ENCODE results near the gene LDLRAD1.
"Not testable (repeated sequence)": the region's sequence is repeated elsewhere in the genome, so short reads cannot be mapped to it uniquely, and the experiment has no call there.

LDLRAD1 gene

GRCh38 chr1:53979712-53980450 is 38.1 kb downstream of the LDLRAD1 start:
- no peak for DNase-seq
- POLR2A ChIA-PET: no interaction called here
- H3K4me3 ChIP-seq (ENCODE audit: control insufficient read depth in 1 of 7, extremely low read depth in 1 of 7, insufficient read depth in 4 of 7, low read depth in 2 of 7, low read length in 6 of 7): no peak overlapping the region
- peaks cover 0 to 15% (median 11%) of the 10 kb centered on the region in 4 experiments for H3K4me1 ChIP-seq (ENCODE audit: control extremely low read depth in 1 of 4, control insufficient read depth in 4 of 4, insufficient read depth in 4 of 4, low read length in 3 of 4)
- 95% methylated on average over 10 of the region's 13 CpGs for WGBS (ENCODE audit: insufficient coverage)
- H3K36me3 ChIP-seq (ENCODE audit: control insufficient read depth in 4 of 4, insufficient read depth in 4 of 4, low read length in 3 of 4): no peaks in the 10 kb centered on the region
- H3K27me3 ChIP-seq (replicated peaks in 2 of 5; ENCODE audit: control insufficient read depth in 4 of 5, insufficient read depth in 5 of 5, low read length in 4 of 5): no peaks in the 10 kb centered on the region
- no peaks in the 10 kb centered on the region for H3K9me3 ChIP-seq (ENCODE audit: control extremely low read depth in 1 of 5, control insufficient read depth in 4 of 5, insufficient read depth in 2 of 5, low read depth in 1 of 5, low read length in 4 of 5)
- H3K27ac ChIP-seq (ENCODE audit: insufficient read depth in 1 of 2, low read depth in 1 of 2, low read length in 2 of 2, poor library complexity in 1 of 2, severe bottlenecking in 2 of 2): no peak overlapping the region
- CTCF ChIA-PET: interaction anchor here (1.4 kb wide), 1 partner anchor 21 kb away, joined by 3 read pairs; no protein-coding TSS in a partner anchor

- no peak for DNase-seq
- Histone ChIP-seq H3K4me3 (ENCODE audit: control insufficient read depth in 1 of 7, extremely low read depth in 1 of 7, insufficient read depth in 4 of 7, low read depth in 2 of 7, low read length in 6 of 7) (no peak overlapping the region), H3K9me3 (ENCODE audit: control extremely low read depth in 1 of 5, control insufficient read depth in 4 of 5, insufficient read depth in 2 of 5, low read depth in 1 of 5, low read length in 4 of 5) (no peaks in the 10 kb centered on the region), H3K27me3 (replicated peaks in 2 of 5; ENCODE audit: control insufficient read depth in 4 of 5, insufficient read depth in 5 of 5, low read length in 4 of 5) (no peaks in the 10 kb centered on the region), H3K4me1 (ENCODE audit: control extremely low read depth in 1 of 4, control insufficient read depth in 4 of 4, insufficient read depth in 4 of 4, low read length in 3 of 4) (peaks cover 0 to 8% (median 4%) of the 10 kb centered on the region in 4 experiments), H3K27ac (ENCODE audit: insufficient read depth in 1 of 2, low read depth in 1 of 2, low read length in 2 of 2, poor library complexity in 1 of 2, severe bottlenecking in 2 of 2) (no peak overlapping the region), H3K36me3 (ENCODE audit: control insufficient read depth in 4 of 4, insufficient read depth in 4 of 4, low read length in 3 of 4) (peaks cover 0 to 1% (median 0%) of the 10 kb centered on the region in 4 experiments)
- ChIA-PET POLR2A (no interaction called here), CTCF (interaction anchor here (1.0 kb wide), 1 partner anchor 17 kb away, joined by 3 read pairs; no protein-coding TSS in a partner anchor)
- WGBS (ENCODE audit: insufficient coverage): 100% methylated on average over 3 of the region's 7 CpGs
These were observed 42.1 kb downstream of the LDLRAD1 start for GRCh38 chr1:53975861-53976260.

GRCh38 chr1:53971718-53972117 is 46.3 kb downstream of the LDLRAD1 start:
- Histone ChIP-seq H3K4me3 (ENCODE audit: control insufficient read depth in 1 of 7, extremely low read depth in 1 of 7, insufficient read depth in 4 of 7, low read depth in 2 of 7, low read length in 6 of 7) (no peak overlapping the region), H3K27me3 (replicated peaks in 2 of 5; ENCODE audit: control insufficient read depth in 4 of 5, insufficient read depth in 5 of 5, low read length in 4 of 5) (no peaks in the 10 kb centered on the region), H3K36me3 (ENCODE audit: control insufficient read depth in 4 of 4, insufficient read depth in 4 of 4, low read length in 3 of 4) (peaks cover 4 to 25% (median 13%) of the 10 kb centered on the region in 4 experiments), H3K27ac (ENCODE audit: insufficient read depth in 1 of 2, low read depth in 1 of 2, low read length in 2 of 2, poor library complexity in 1 of 2, severe bottlenecking in 2 of 2) (no peak overlapping the region), H3K9me3 (ENCODE audit: control extremely low read depth in 1 of 5, control insufficient read depth in 4 of 5, insufficient read depth in 2 of 5, low read depth in 1 of 5, low read length in 4 of 5) (no peaks in the 10 kb centered on the region), H3K4me1 (ENCODE audit: control extremely low read depth in 1 of 4, control insufficient read depth in 4 of 4, insufficient read depth in 4 of 4, low read length in 3 of 4) (peaks cover 0 to 7% (median 4%) of the 10 kb centered on the region in 4 experiments)
- WGBS (ENCODE audit: insufficient coverage): 80% methylated on average over 2 of the region's 2 CpGs
- ChIA-PET POLR2A (no interaction called here), CTCF (interaction anchor here (0.9 kb wide), 1 partner anchor 111 kb away, joined by 3 read pairs; no protein-coding TSS in a partner anchor)
- DNase-seq: no peak

DNA sequence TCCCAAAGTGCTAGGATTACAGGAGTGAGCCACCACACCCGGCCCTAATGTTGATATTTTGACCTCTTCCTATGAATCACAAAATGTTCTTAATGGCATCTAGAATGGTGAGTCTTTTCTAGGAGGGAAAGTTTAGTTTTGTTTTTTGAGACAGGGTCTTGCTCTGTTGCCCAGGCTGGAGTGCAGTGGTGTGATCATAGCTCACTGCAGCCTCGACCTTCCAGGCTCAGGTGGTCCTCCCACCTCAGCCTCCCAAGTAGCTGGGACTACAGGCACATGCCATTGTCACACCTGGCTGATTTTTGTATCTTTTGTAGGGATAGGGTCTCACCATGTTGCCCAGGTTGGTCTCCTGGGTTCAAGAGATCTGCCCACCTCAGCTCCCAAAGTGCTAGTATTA is 48.7 kb downstream of the LDLRAD1 start:
- H3K4me3 ChIP-seq (ENCODE audit: control insufficient read depth in 1 of 7, extremely low read depth in 1 of 7, insufficient read depth in 4 of 7, low read depth in 2 of 7, low read length in 6 of 7); H3K27me3 ChIP-seq (replicated peaks in 2 of 5; ENCODE audit: control insufficient read depth in 4 of 5, insufficient read depth in 5 of 5, low read length in 4 of 5); DNase-seq; H3K4me1 ChIP-seq (ENCODE audit: control extremely low read depth in 1 of 4, control insufficient read depth in 4 of 4, insufficient read depth in 4 of 4, low read length in 3 of 4); H3K9me3 ChIP-seq (ENCODE audit: control extremely low read depth in 1 of 5, control insufficient read depth in 4 of 5, insufficient read depth in 2 of 5, low read depth in 1 of 5, low read length in 4 of 5); H3K27ac ChIP-seq (ENCODE audit: insufficient read depth in 1 of 2, low read depth in 1 of 2, low read length in 2 of 2, poor library complexity in 1 of 2, severe bottlenecking in 2 of 2); POLR2A ChIA-PET: not testable (repeated sequence)
- 80% methylated on average over 1 of the region's 2 CpGs for WGBS (ENCODE audit: insufficient coverage)
- CTCF ChIA-PET: interaction anchor here (1.2 to 1.4 kb wide), 3 partner anchors 10 to 109 kb away, joined by 3 to 7 read pairs (median 5); no protein-coding TSS in a partner anchor
- H3K36me3 ChIP-seq (ENCODE audit: control insufficient read depth in 4 of 4, insufficient read depth in 4 of 4, low read length in 3 of 4): peaks cover 4 to 32% (median 19%) of the 10 kb centered on the region in 4 experiments

DNA sequence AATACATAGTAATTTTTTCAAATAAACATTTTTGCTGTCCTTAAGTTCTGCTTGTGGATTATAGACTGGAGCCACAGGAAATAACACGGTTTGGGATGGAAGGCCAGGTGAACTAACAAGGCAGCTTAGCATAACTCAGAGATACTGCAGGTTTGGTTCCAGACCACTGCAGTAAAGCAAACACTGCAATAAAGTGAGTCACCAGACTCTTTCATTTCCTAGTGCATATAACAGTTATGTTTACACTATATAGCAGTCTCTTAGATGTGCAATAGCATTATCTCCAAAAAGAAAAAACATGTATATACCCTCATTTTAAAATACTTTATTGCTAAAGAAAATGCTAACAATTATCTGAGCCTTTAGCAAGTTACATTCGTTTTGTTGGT is 49.9 kb downstream of the LDLRAD1 start:
- no peak overlapping the region for H3K27ac ChIP-seq (ENCODE audit: insufficient read depth in 1 of 2, low read depth in 1 of 2, low read length in 2 of 2, poor library complexity in 1 of 2, severe bottlenecking in 2 of 2)
- H3K27me3 ChIP-seq (replicated peaks in 2 of 5; ENCODE audit: control insufficient read depth in 4 of 5, insufficient read depth in 5 of 5, low read length in 4 of 5): no peaks in the 10 kb centered on the region
- no peak for DNase-seq
- H3K4me3 ChIP-seq (ENCODE audit: control insufficient read depth in 1 of 7, extremely low read depth in 1 of 7, insufficient read depth in 4 of 7, low read depth in 2 of 7, low read length in 6 of 7): no peak overlapping the region
- ChIA-PET POLR2A (no interaction called here), CTCF (interaction anchor here (1.0 kb wide), 1 partner anchor 96 kb away, joined by 3 read pairs; no protein-coding TSS in a partner anchor)
- peaks cover 4 to 43% (median 21%) of the 10 kb centered on the region in 4 experiments for H3K36me3 ChIP-seq (ENCODE audit: control insufficient read depth in 4 of 4, insufficient read depth in 4 of 4, low read length in 3 of 4)
- WGBS (ENCODE audit: insufficient coverage): 100% methylated on average over 2 of the region's 2 CpGs
- H3K9me3 ChIP-seq (ENCODE audit: control extremely low read depth in 1 of 5, control insufficient read depth in 4 of 5, insufficient read depth in 2 of 5, low read depth in 1 of 5, low read length in 4 of 5): no peaks in the 10 kb centered on the region
- peaks cover 0 to 4% (median 0%) of the 10 kb centered on the region in 4 experiments for H3K4me1 ChIP-seq (ENCODE audit: control extremely low read depth in 1 of 4, control insufficient read depth in 4 of 4, insufficient read depth in 4 of 4, low read length in 3 of 4)

- ChIA-PET CTCF (interaction anchor here (1.0 kb wide), 1 partner anchor 95 kb away, joined by 3 read pairs; no protein-coding TSS in a partner anchor), POLR2A (no interaction called here)
- H3K4me1 ChIP-seq (ENCODE audit: control extremely low read depth in 1 of 4, control insufficient read depth in 4 of 4, insufficient read depth in 4 of 4, low read length in 3 of 4): peaks cover 0 to 4% (median 0%) of the 10 kb centered on the region in 4 experiments
- H3K36me3 ChIP-seq (ENCODE audit: control insufficient read depth in 4 of 4, insufficient read depth in 4 of 4, low read length in 3 of 4): peaks cover 4 to 48% (median 27%) of the 10 kb centered on the region in 4 experiments
- WGBS (ENCODE audit: insufficient coverage): 93% methylated on average over 6 of the region's 7 CpGs
- H3K27me3 ChIP-seq (replicated peaks in 2 of 5; ENCODE audit: control insufficient read depth in 4 of 5, insufficient read depth in 5 of 5, low read length in 4 of 5): no peaks in the 10 kb centered on the region
- H3K4me3 ChIP-seq (ENCODE audit: control insufficient read depth in 1 of 7, extremely low read depth in 1 of 7, insufficient read depth in 4 of 7, low read depth in 2 of 7, low read length in 6 of 7): no peak overlapping the region
- H3K27ac ChIP-seq (ENCODE audit: insufficient read depth in 1 of 2, low read depth in 1 of 2, low read length in 2 of 2, poor library complexity in 1 of 2, severe bottlenecking in 2 of 2): no peak overlapping the region
- no peak for DNase-seq
- H3K9me3 ChIP-seq (ENCODE audit: control extremely low read depth in 1 of 5, control insufficient read depth in 4 of 5, insufficient read depth in 2 of 5, low read depth in 1 of 5, low read length in 4 of 5): no peaks in the 10 kb centered on the region
These were observed 50.4 kb downstream of the LDLRAD1 start for GRCh38 chr1:53967409-53968124.

DNA sequence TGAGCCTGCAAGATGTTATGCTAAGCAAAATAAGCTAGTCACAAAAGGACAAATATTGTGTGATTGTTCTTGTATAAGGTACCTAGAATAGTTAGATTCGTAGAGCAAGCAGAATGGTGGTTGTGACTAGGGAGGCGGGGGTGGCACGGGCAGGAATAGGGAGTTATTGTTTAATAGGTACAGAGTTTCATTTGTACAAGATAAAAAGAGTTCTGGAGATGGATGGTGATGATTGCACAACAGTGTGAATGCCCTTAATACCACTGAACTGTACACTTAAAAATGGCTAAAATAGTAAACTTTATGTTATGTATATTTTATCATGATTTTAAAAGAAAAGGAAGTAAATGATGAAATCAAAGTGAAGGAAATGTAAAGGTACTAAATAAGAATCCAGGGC is 51.2 kb downstream of the LDLRAD1 start:
- peaks cover 10 to 55% (median 34%) of the 10 kb centered on the region in 4 experiments for H3K36me3 ChIP-seq (ENCODE audit: control insufficient read depth in 4 of 4, insufficient read depth in 4 of 4, low read length in 3 of 4)
- POLR2A ChIA-PET: no interaction called here

More for the DNA sequence above, 51.2 kb downstream of the LDLRAD1 start:
- peaks cover 0 to 4% (median 0%) of the 10 kb centered on the region in 4 experiments for H3K4me1 ChIP-seq (ENCODE audit: control extremely low read depth in 1 of 4, control insufficient read depth in 4 of 4, insufficient read depth in 4 of 4, low read length in 3 of 4)
- no peaks in the 10 kb centered on the region for H3K9me3 ChIP-seq (ENCODE audit: control extremely low read depth in 1 of 5, control insufficient read depth in 4 of 5, insufficient read depth in 2 of 5, low read depth in 1 of 5, low read length in 4 of 5)
- no peaks in the 10 kb centered on the region for H3K27me3 ChIP-seq (replicated peaks in 2 of 5; ENCODE audit: control insufficient read depth in 4 of 5, insufficient read depth in 5 of 5, low read length in 4 of 5)
- no peak overlapping the region for H3K4me3 ChIP-seq (ENCODE audit: control insufficient read depth in 1 of 7, extremely low read depth in 1 of 7, insufficient read depth in 4 of 7, low read depth in 2 of 7, low read length in 6 of 7)
- WGBS (ENCODE audit: insufficient coverage): 100% methylated on average over 3 of the region's 3 CpGs
- H3K27ac ChIP-seq (ENCODE audit: insufficient read depth in 1 of 2, low read depth in 1 of 2, low read length in 2 of 2, poor library complexity in 1 of 2, severe bottlenecking in 2 of 2): no peak overlapping the region
- CTCF ChIA-PET: no interaction called here
- DNase-seq: no peak

Data from common myeloid progenitor, CD34-positive (primary cell).